DND-41 (cell line): Measurements from ENCODE around the gene ATF7IP.

Experiments
- ATAC-seq: fragments of 200-7000 bp; cut with Tn5 transposase; 3 replicates; pipeline ENCODE4 v1.9.1; 2021; ENCODE audit warnings: low read depth; ENCODE audit not compliant: insufficient read depth
- DNase-seq: peaks from one replicate; pipeline ENCODE4 v3.0.0-alpha.2; 2020
- H2AFZ ChIP-seq: 2 replicates; pipeline ENCODE4 v1.6.0; 2012; ENCODE audit warnings: low read depth, low read length
- H3K27ac ChIP-seq: 2 replicates; pipeline ENCODE4 v1.5.1; 2012; ENCODE audit warnings: low read length, inconsistent platforms
- H3K27me3 ChIP-seq: fragments of 200-600 bp; sonication (generic); 2 replicates; pipeline ENCODE4 v1.6.0; 2012; ENCODE audit warnings: low read length, mild to moderate bottlenecking, inconsistent platforms; ENCODE audit not compliant: insufficient read depth, poor library complexity
- H3K36me3 ChIP-seq: 2 replicates; pipeline ENCODE4 v1.5.1; 2012; ENCODE audit warnings: low read length, inconsistent platforms; ENCODE audit not compliant: insufficient read depth
- H3K4me1 ChIP-seq: 2 replicates; pipeline ENCODE4 v1.5.1; 2012; ENCODE audit warnings: mild to moderate bottlenecking, low read length; ENCODE audit not compliant: insufficient read depth
- H3K4me2 ChIP-seq: 2 replicates; pipeline ENCODE4 v1.6.0; 2012; ENCODE audit warnings: mild to moderate bottlenecking, moderate library complexity, low read length, inconsistent platforms; ENCODE audit not compliant: insufficient read depth
- H3K4me3 ChIP-seq, 2 experiments: fragments of 200-600 bp in 1 of 2; shearing (Covaris generic) in 1 of 2; 2 replicates each; pipeline ENCODE4 v1.5.1; 2012 to 2016; ENCODE audit warnings: inconsistent platforms in 2 of 2, low read length in 2 of 2, mild to moderate bottlenecking in 2 of 2, low read depth in 1 of 2, moderate library complexity in 1 of 2
- H3K79me2 ChIP-seq: 2 replicates; pipeline ENCODE4 v1.6.0; 2012; ENCODE audit warnings: low read length, inconsistent platforms; ENCODE audit not compliant: insufficient read depth
- H3K9ac ChIP-seq: 2 replicates; pipeline ENCODE4 v1.6.0; 2012; ENCODE audit warnings: low read depth, mild to moderate bottlenecking, inconsistent platforms, low read length, moderate library complexity
- H3K9me3 ChIP-seq: 2 replicates; pipeline ENCODE4 v1.5.1; 2012; ENCODE audit warnings: low read length, moderate library complexity, mild to moderate bottlenecking, inconsistent platforms; ENCODE audit not compliant: insufficient read depth, severe bottlenecking
- H4K20me1 ChIP-seq: 2 replicates; pipeline ENCODE4 v1.6.0; 2012; ENCODE audit warnings: low read length; ENCODE audit not compliant: insufficient read depth
- CTCF ChIP-seq: IDR thresholded peaks from 2 replicates; pipeline ENCODE4 v1.5.1; 2012; ENCODE audit warnings: borderline replicate concordance, low read length, moderate library complexity, mild to moderate bottlenecking; ENCODE audit not compliant: poor library complexity, severe bottlenecking; ENCODE audit errors: extremely low read depth
- EZH2 ChIP-seq: IDR thresholded peaks from 3 replicates; pipeline ENCODE4 v1.6.1; 2012; ENCODE audit warnings: borderline replicate concordance, low read depth, mild to moderate bottlenecking, moderate library complexity, low read length, inconsistent platforms; ENCODE audit not compliant: severe bottlenecking

ATF7IP gene

DNA sequence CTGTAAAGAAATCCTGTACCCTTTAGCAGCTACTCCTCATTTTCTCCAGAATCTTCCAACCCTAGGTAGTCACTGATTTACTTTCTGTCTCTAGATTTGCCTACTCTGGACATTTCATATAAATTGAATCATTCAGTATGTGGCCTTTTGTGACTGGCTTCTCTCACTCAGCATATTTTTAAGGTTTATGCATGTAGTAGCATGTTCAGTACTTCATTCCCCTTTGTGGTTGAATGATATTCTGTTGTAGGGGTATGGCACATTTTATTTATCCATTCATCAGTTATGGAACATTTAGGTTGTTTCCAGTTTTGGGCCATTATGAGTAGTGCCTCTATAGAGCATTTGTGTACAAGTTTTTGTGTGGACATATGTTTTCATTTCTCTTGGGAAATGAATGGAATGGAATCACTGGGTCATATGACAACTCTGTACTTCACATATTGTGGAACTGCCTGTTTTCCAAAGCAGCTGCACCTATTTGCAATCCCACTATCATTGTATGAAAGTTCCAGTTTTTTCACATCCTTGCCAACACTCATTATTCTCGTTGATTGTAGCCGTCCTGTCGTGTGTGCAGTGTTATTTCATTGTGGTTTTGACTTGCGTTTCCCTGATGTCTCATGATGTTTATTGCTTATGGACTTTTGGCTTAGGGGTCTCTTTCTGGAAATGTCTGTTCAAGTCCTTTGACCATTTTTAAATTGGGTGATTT lies 57.2 kb downstream of the ATF7IP start:
- Histone ChIP-seq H3K4me1 (no peaks in the 10 kb centered on the region; the same call in 1 of the 2 replicates), H3K36me3 (peaks cover 28% of the 10 kb centered on the region), H3K79me2 (peaks cover 96% of the 10 kb centered on the region), H3K9me3 (peaks cover 5% of the 10 kb centered on the region), H3K4me2 (no peak overlapping the region), H4K20me1 (peaks cover 2% of the 10 kb centered on the region; the same call in 1 of the 2 replicates), H3K9ac (no peak overlapping the region), H3K27ac (no peak overlapping the region), H3K4me3 (no peak overlapping the region), H2AFZ (no peak overlapping the region), H3K27me3 (no peaks in the 10 kb centered on the region)
- DNase-seq (no peak), ATAC-seq (no peak)
- TF ChIP-seq EZH2 (no peak), CTCF (no peak)

DNA sequence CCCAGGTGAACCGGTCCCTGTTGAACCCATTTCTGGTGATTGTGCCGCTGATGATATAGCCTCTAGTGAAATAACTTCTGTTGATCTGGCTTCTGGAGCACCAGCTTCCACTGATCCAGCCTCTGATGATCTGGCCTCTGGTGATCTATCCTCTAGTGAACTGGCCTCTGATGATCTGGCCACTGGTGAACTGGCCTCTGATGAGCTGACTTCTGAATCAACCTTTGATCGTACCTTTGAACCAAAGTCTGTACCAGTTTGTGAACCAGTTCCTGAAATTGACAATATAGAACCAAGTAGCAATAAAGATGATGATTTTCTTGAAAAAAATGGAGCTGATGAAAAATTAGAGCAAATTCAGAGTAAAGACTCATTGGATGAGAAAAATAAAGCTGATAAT lies 59.1 kb downstream of the ATF7IP start:
- Histone ChIP-seq H3K9ac (no peak overlapping the region), H2AFZ (no peak overlapping the region), H3K9me3 (peaks cover 5% of the 10 kb centered on the region), H3K4me3 (no peak overlapping the region), H3K27me3 (no peaks in the 10 kb centered on the region), H3K27ac (no peak overlapping the region), H4K20me1 (peaks cover 2% of the 10 kb centered on the region; the same call in 1 of the 2 replicates), H3K79me2 (peaks cover 96% of the 10 kb centered on the region), H3K4me1 (no peaks in the 10 kb centered on the region), H3K36me3 (peaks cover 30% of the 10 kb centered on the region), H3K4me2 (no peak overlapping the region)
- ATAC-seq (no peak), DNase-seq (no peak)
- no peak for TF ChIP-seq CTCF
- no peak for TF ChIP-seq EZH2

GRCh38 chr12:14426792-14427191 lies 61.3 kb downstream of the ATF7IP start:
- ATAC-seq, result no peak
- H3K9me3 ChIP-seq, result no peaks in the 10 kb centered on the region

More at GRCh38 chr12:14426792-14427191, 61.3 kb downstream of the ATF7IP start:
- Histone ChIP-seq H3K9ac (no peak overlapping the region), H4K20me1 (peaks cover 2% of the 10 kb centered on the region; the same call in 1 of the 2 replicates), H2AFZ (no peak overlapping the region), H3K79me2 (peaks cover 97% of the 10 kb centered on the region), H3K4me2 (no peak overlapping the region), H3K27ac (no peak overlapping the region), H3K4me3 (no peak overlapping the region), H3K27me3 (no peaks in the 10 kb centered on the region), H3K36me3 (peaks cover 28% of the 10 kb centered on the region), H3K4me1 (no peaks in the 10 kb centered on the region)
- no peak for DNase-seq
- no peak for TF ChIP-seq EZH2
- TF ChIP-seq CTCF, result no peak
